ENCODE data around the gene HMCN2. TPM values are rescaled to one million over a fixed set of nuclear protein-coding genes. Genes with fewer than 3 reads are reported as not detected.

HMCN2 gene
- total RNA-seq, 4 donors from 2014 or later: 1.3 to 6.3 (median 3.5) TPM

DNA sequence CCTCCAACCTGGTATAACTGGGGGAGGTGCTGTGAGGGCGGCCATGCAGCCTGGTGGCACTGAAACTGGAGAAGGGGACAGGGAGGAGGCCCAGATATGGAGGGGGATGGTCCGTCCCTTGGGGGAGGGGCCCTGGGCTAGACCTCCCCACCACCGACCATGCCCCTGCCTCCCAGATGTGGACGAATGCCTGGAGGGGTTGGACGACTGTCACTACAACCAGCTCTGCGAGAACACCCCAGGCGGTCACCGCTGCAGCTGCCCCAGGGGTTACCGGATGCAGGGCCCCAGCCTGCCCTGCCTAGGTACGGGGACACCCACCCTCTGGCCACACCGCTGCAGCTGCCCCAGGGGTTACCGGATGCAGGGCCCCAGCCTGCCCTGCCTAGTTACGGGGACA lies 163.8 kb downstream of the HMCN2 start:
- 80% methylated on average over 6 of the region's 13 CpGs for WGBS
- H3K9me3 ChIP-seq: no peaks in the 10 kb centered on the region
- DNase-seq (ENCODE audit: low spot score in 2 of 2): peak in 1 of 2 donors; percentile 61
- peaks cover 37% of the 10 kb centered on the region for H3K4me1 ChIP-seq
- peaks cover 38% of the 10 kb centered on the region for H3K27me3 ChIP-seq
- TF ChIP-seq POLR2A (IDR thresholded peaks at IDR 0.05) (no peak), POLR2AphosphoS5 (IDR thresholded peaks at IDR 0.05) (no peak), EP300 (IDR thresholded peaks at IDR 0.05) (no peak)
- TF ChIP-seq, protein P1, sequence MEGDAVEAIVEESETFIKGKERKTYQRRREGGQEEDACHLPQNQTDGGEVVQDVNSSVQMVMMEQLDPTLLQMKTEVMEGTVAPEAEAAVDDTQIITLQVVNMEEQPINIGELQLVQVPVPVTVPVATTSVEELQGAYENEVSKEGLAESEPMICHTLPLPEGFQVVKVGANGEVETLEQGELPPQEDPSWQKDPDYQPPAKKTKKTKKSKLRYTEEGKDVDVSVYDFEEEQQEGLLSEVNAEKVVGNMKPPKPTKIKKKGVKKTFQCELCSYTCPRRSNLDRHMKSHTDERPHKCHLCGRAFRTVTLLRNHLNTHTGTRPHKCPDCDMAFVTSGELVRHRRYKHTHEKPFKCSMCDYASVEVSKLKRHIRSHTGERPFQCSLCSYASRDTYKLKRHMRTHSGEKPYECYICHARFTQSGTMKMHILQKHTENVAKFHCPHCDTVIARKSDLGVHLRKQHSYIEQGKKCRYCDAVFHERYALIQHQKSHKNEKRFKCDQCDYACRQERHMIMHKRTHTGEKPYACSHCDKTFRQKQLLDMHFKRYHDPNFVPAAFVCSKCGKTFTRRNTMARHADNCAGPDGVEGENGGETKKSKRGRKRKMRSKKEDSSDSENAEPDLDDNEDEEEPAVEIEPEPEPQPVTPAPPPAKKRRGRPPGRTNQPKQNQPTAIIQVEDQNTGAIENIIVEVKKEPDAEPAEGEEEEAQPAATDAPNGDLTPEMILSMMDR (IDR thresholded peaks at IDR 0.05): no peak
- no peak overlapping the region for H3K27ac ChIP-seq
- H3K4me3 ChIP-seq: no peak overlapping the region
- no peaks in the 10 kb centered on the region for H3K36me3 ChIP-seq

- 72% methylated on average over 6 of the region's 6 CpGs for WGBS
- Histone ChIP-seq H3K27ac (no peak overlapping the region), H3K27me3 (peaks cover 38% of the 10 kb centered on the region), H3K4me3 (no peak overlapping the region), H3K9me3 (no peaks in the 10 kb centered on the region), H3K4me1 (peaks cover 37% of the 10 kb centered on the region), H3K36me3 (no peaks in the 10 kb centered on the region)
- no peak for DNase-seq (ENCODE audit: low spot score in 2 of 2)
- TF ChIP-seq EP300 (IDR thresholded peaks at IDR 0.05) (no peak), POLR2A (IDR thresholded peaks at IDR 0.05) (no peak), POLR2AphosphoS5 (IDR thresholded peaks at IDR 0.05) (no peak)
- TF ChIP-seq, protein P1 (IDR thresholded peaks at IDR 0.05): no peak
These were observed 164.3 kb downstream of the HMCN2 start for GRCh38 chr9:130429831-130430230.

GRCh38 chr9:130430232-130430631 lies 164.7 kb downstream of the HMCN2 start:
- no peak for DNase-seq (ENCODE audit: low spot score in 2 of 2)
- Histone ChIP-seq H3K27ac (no peak overlapping the region), H3K4me1 (peaks cover 37% of the 10 kb centered on the region), H3K27me3 (peaks cover 38% of the 10 kb centered on the region), H3K36me3 (no peaks in the 10 kb centered on the region), H3K4me3 (no peak overlapping the region), H3K9me3 (no peaks in the 10 kb centered on the region)
- TF ChIP-seq POLR2A (IDR thresholded peaks at IDR 0.05) (no peak), POLR2AphosphoS5 (IDR thresholded peaks at IDR 0.05) (no peak), EP300 (IDR thresholded peaks at IDR 0.05) (no peak)
- TF ChIP-seq, protein P1 (IDR thresholded peaks at IDR 0.05): no peak
- WGBS: 94% methylated on average over 7 of the region's 18 CpGs

GRCh38 chr9:130430734-130431535 lies 165.4 kb downstream of the HMCN2 start:
- 71% methylated on average over 5 of the region's 22 CpGs for WGBS
- Histone ChIP-seq H3K4me3 (no peak overlapping the region), H3K9me3 (no peaks in the 10 kb centered on the region), H3K4me1 (peaks cover 37% of the 10 kb centered on the region), H3K36me3 (no peaks in the 10 kb centered on the region), H3K27ac (no peak overlapping the region), H3K27me3 (peaks cover 37% of the 10 kb centered on the region)
- no peak for DNase-seq (ENCODE audit: low spot score in 2 of 2)
- TF ChIP-seq, protein P1 (IDR thresholded peaks at IDR 0.05): no peak
- TF ChIP-seq EP300 (IDR thresholded peaks at IDR 0.05) (no peak), POLR2AphosphoS5 (IDR thresholded peaks at IDR 0.05) (no peak), POLR2A (IDR thresholded peaks at IDR 0.05) (no peak)

DNA sequence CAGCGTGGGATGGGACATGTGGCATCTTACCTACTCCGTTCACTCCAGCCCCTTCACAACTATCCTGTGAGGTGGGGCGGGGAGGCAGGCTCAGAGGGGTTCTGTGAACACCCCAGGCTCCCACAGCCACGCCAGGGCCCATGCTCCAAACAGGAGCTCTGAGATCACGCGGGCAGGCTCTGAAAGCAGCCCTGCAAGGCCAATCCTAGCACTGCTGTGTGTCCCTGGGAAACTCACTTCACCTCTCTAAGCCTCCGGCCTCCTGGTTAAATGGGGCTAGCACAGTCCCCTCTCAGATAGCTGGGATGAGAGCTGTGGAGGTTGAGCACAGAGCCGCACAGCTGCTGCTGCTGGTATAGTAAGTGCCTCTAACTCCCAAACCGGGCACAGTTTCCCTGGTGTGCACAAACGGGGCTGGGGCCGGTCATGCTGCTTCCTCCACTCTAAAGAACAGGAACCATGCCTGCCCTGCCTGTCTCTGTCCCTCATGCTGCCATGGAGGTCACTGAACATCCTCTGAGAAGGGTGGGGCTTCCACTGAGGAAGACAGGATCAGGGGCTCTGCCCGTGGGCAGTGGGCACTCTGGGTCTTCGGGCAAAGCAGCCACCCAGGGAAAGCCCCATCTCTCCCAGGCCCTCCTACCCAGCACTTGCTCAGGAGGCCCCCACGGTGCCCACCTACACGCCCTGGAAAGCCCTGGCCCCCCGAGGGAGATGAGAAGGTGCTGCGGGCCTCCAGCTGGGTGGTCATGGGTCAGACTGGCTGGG lies 166.2 kb downstream of the HMCN2 start:
- Histone ChIP-seq H3K27ac (no peak overlapping the region), H3K27me3 (peaks cover 42% of the 10 kb centered on the region), H3K4me1 (peaks cover 30% of the 10 kb centered on the region), H3K36me3 (no peaks in the 10 kb centered on the region), H3K4me3 (no peak overlapping the region), H3K9me3 (no peaks in the 10 kb centered on the region)
- whole genome bisulfite sequencing: 62% methylated on average over 9 of the region's 17 CpGs
- no peak for DNase-seq (ENCODE audit: low spot score in 2 of 2)
- TF ChIP-seq POLR2A (IDR thresholded peaks at IDR 0.05): no peak
- TF ChIP-seq POLR2AphosphoS5 (IDR thresholded peaks at IDR 0.05): no peak
- no peak for TF ChIP-seq EP300 (IDR thresholded peaks at IDR 0.05)
- TF ChIP-seq, protein P1 (IDR thresholded peaks at IDR 0.05): no peak

Data from suprapubic skin (tissue), 4 donors.